ENCODE results near the gene GAD1.

GAD1 gene

GRCh38 chr2:170816504-170817092, at the start of gene GAD1:
GAD1 (plus strand) TSS chr2:170816887; CDS start chr2:170818592, 1,705 bp downstream.
- DNase-seq = peak; percentile 52 to 65

- peak; percentile 31 to 55 for DNase-seq
Measured at GRCh38 chr2:170770008-170770605, 46.6 kb upstream of the GAD1 start, which contains the start of gene ERICH2. ERICH2 (plus strand) TSS chr2:170770378; CDS start chr2:170770682, 304 bp downstream.

DNA sequence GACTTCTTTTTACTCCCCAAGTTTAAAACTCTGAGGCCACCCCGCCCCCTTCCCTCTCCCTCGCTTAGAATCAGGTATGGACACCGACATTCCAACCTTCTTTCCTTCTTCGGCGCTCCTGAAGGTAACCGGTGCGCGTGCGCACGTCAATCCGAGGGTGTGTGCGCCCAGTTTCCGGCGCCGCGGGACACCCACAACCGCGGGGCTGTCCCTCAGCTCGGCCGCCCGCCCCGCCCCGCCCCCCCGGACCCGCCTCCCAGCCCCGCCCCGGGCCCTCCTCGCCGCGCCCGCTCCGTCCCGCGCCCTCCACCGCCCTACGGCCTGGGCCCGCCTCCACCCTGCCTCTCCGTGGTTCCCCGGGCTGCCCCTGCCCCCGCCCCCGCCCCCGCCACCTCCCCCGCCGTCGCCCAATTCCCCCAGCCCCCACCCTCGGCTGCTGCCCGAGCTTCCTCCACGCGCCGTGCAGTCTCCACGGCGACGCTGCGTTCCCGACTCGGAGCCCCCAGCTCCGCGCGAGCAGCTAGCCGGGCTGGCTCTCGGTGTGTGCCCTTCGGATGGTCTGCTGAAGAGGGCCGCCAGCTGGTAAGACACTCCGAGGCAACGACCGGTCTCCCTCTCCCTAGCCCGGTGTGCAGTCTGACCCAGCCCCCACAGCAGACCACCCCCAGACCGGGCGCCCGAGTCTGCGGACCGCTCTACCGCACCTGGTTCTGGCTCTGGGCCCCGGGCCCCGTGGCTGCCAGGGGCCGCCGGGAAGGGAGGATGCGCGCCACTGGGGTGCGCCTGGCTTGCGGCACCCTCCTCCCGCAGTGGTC, 45.9 kb upstream of the GAD1 start:
- peak; percentile 36 to 65 for DNase-seq

GRCh38 chr2:170771421-170771937, 45.2 kb upstream of the GAD1 start:
- DNase-seq = no peak

DNA sequence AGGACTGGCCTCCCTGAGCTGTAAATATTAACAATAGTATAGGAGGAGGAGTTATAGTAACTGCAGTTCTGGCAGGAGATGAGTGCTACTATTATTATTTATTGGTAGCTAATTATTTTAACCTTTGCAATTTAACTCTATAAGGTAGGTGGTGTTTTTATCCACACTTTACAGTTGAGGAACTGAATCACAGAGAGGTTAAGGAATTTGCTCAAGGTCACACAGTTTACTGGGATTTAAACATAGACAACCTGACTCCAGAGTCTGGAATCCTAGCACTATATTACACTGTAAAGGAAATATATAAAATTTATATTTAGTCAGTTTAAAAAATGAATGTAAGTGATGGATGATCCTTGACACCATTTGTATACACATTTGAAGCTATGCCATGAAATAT, 44.4 kb upstream of the GAD1 start:
- DNase-seq = no peak

- DNase-seq = no peak
Measured at GRCh38 chr2:170774074-170774473, 42.6 kb upstream of the GAD1 start.

DNA sequence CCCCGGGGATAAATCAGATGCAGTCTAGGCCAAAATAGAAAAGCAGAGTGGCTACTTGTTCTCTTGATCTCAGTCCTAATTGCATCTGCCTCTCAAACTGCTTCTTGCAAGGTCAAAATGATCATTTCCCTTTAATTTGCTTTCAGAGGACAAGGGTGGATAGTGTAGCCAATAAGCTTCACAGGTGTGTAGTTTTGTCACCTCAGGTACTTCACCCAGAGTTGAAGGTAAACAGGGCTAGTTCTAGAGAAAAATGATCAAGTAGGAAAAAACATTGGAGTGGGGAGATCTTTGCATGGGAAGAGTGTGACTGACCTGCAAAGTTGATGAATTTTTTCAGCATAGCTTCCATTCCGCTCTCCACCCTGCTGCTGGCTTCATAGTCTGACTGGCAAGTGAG, 37.8 kb upstream of the GAD1 start:
- no peak for DNase-seq

GRCh38 chr2:170779304-170779703, 37.4 kb upstream of the GAD1 start:
- DNase-seq = no peak

DNA sequence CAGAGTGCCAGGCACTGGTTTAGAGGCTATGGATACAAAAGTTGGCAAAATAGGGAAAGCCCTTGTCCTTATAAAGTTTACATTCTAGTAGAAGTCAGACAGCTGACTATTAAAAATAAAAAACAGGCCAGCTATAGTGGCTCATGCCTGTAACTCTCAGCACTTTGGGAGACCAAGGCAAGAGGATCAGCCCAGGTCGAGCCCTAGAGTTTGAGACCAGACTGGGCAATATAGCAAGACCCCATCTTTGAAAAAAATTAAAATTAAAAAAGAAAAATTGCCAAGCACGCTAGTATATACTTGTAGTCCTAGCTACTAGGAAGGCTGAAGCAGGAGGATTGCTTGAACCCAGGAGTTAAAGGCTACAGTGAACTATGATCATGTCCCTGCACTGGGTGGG, 34.0 kb upstream of the GAD1 start:
- DNase-seq = no peak

DNA sequence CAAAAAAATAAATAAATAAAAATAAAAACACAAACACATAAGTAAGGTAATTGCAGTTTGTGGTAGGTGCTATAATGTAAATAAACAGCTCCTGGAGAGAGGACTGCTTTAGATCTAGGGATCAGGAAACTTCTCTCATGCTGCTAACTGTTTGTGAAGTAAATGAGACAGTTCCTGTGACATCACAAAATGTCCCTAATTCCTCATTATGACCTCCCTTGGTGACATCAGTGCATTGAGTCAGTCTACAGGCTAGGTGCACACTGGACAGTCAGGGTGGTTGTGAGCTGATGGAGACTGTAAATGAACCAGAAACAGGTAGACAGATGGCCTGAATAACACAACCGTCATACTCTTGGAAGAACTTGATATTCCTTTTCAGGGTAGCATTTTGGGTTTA, 33.1 kb upstream of the GAD1 start:
- no peak for DNase-seq

GRCh38 chr2:170798996-170799395, 17.7 kb upstream of the GAD1 start:
- no peak for DNase-seq

GRCh38 chr2:170806548-170806947, 10.1 kb upstream of the GAD1 start:
- no peak for DNase-seq

DNA sequence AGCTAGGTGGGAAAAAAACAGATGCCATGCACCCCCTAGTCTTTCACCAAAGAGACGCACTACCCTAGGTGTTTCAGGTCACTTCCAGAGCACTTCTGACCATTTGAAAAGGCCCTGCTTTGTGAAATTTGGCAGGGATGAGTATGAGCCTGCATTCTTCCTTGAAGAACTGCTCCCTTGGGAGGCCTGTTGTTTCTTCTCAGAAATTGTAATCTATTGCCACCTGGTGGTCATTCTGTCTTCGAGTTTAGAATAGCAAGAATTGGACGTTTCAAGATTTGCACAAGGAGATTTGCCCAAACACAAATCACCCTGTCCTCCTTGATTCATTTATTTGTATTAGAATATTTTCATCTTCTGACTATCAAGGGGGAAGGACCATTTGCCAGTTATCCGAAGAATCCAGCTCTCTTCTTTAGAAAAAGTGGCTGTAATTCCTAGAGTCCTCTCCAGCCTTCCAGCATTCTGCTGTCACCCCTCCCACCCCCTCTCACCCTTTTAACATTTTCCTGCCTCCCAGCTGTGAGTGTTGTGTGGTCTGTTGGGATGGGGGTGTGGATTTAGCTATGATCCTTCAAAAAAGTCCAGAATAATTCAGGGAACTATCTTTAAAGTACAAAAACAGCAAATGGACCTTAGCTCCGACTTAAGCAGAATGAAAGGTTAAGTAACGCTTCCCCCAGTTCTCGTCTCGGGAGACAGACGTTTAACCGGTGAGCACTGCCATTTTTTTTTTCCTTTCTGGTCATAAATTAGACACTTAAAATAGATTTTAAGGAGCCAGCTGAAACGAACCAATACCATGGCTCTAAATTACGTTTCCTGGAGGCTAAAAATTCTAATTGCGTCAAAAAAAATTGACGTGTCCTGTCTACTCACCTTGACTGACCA, 3.7 kb upstream of the GAD1 start:
- peak; percentile 63 to 88 for DNase-seq

DNA sequence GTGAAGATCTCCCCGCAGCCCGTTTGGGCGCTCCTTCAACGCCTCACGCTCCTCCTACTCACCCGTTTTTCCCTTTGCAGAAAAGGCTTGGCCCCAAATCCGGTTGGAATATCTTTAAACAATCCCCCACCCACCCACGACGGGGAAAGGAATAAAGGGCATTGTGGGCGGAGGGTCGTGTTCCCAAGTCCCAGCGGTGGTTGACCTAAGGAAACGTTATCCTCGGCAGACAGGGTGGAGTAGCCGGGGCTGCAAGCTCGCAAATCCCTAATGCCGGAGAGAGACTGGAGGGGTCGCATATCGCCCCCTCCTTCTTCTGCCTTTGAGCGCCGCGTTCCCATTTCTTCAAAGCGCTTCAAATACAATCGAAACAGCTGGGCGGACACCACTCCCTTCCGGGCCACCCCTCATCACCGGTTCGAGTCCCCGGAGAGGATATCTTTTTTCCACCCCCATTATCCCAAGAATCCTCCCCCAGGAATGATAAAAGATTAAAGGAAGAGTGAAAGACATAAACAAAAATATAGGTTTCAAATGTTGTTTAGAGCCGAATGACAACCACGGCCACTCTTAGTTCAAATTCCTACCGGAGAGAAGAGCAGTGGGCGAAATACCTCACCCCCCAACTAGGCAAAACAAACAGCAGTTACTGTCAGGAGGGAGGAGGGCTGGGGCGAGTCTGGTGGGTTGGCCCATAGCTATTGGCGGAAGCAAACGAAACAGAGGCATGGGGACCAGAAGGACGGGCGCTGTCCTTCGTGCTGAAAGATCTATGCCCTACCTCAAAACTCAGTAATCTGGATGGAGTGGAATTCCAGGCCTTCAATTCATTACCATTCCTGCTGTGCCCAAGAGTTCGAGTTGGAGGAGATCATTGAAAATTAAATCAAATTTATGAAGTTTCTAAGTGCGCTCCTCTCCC, 2.8 kb upstream of the GAD1 start:
- DNase-seq = peak; percentile 14 to 39

DNA sequence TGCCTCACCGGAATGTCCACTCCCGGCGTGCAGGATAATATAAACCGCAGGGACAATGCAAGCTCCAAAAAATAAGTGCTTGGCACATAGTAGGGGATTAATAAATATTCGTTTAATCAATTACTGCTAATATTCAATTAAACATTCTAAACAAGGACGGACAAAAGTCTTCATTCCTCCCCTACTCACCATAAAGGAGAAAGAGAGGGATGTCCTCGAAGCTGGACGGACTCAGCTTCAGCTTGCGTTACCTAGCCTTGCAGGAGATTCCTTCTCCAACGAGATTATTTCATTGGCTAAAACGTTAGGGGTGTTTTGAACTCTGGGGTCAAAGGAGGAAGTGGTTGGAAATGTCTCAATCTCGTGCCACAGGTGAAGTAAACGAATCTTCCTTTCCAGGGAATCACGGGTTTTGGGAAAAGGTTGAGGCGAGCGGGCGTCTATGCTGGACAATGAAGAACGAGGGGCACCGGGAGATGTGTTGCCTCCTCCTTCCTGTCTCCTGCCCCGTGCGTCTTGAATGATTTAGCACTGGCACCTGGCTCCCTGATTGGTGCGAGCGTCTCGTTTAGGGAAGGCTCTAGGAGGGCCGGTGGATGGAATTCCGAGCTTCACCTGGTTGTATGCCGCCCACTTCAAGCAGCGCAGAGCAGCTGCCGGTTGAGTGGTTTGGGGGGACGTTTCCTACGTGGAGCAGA, 2.0 kb upstream of the GAD1 start:
- DNase-seq = no peak

DNA sequence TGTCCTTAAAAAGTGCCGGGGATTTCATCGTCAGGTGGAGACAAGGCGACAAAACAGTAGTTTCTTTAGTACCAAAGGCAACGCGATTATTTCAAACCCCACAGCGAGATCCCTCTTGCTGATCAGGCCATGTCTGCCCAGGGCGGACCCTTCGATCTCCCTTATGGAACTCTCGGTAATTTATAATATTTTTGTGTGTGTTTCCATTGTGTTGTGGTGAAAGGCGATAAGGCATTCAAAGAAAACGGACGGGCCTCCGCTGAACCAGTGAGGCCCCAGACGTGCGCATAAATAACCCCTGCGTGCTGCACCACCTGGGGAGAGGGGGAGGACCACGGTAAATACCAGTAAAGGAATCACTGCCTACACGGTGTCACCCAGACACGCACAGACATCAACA, 1.4 kb upstream of the GAD1 start:
- DNase-seq = no peak

DNA sequence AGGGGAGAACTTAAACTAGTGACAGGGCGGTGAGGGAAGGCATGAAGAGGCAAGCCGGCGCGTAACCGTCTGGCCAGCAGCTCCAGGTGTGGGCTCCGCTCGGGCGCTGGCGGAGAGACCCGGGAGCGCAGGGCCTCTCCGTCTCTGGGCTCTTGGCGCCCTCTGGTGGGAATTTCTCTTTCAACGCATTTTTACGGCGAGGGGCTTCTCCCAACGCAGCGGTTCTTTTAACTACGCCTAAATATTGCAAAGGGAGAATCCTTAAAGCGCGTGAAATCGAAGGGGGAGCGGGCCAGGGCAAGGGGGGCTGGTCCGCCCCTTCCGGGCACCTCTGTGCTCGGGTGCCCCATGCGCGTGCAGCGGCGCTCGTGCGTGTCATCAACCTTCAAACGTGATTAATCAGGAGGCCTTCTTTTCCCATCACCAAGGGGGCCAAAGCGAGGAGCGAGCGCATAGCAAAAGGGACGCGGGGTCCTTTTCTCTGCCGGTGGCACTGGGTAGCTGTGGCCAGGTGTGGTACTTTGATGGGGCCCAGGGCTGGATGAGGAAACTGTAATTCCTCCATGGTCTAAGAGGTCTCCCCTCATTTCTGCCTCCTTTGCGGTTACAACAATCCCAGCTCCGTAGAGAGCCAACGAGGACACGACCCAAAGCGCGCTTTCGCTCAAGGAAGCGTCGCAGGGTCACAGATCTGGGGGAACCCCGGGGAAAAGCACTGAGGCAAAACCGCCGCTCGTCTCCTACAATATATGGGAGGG, 762 bp upstream of the GAD1 start:
- peak; percentile 22 to 70 for DNase-seq

GRCh38 chr2:170817093-170818035, 677 bp downstream of the GAD1 start:
- no peak for DNase-seq

All from inflammatory macrophage treated with lipopolysaccharide for 1 hour (primary cell).